Endothelial cell of umbilical vein (primary cell): ENCODE data around the gene TAOK1.

ENCODE experiments used
- CTCF ChIP-seq, 2 donors: IDR thresholded peaks; 1 replicate in 1 of 2; 2 replicates in 1 of 2; pipeline ENCODE4 v1.5.1; 2011; ENCODE audit warnings: low read length in 2 of 2, mild to moderate bottlenecking in 2 of 2, moderate library complexity in 2 of 2, control low read depth in 1 of 2, inconsistent platforms in 1 of 2, low read depth in 1 of 2; ENCODE audit not compliant: insufficient read depth in 1 of 2; ENCODE audit errors: extremely low read depth in 1 of 2
- FOS ChIP-seq: IDR thresholded peaks from 2 replicates; pipeline ENCODE4 v1.6.1; 2011; ENCODE audit warnings: mild to moderate bottlenecking, low read length, moderate library complexity, borderline replicate concordance; ENCODE audit not compliant: insufficient read depth
- JUN ChIP-seq: IDR thresholded peaks from 2 replicates; pipeline ENCODE4 v1.6.1; 2011; ENCODE audit warnings: borderline replicate concordance, low read depth; ENCODE audit not compliant: insufficient read length, insufficient read depth
- MYC ChIP-seq: IDR thresholded peaks from one replicate; pipeline ENCODE4 v1.6.1; 2011; ENCODE audit warnings: mild to moderate bottlenecking, low read depth, low read length
- POLR2A ChIP-seq: IDR thresholded peaks from 2 replicates; pipeline ENCODE4 v1.6.1; 2012; ENCODE audit warnings: low read depth, mild to moderate bottlenecking, control low read depth, low read length
- POLR2AphosphoS5 ChIP-seq: IDR thresholded peaks from 2 replicates; pipeline ENCODE4 v1.6.1; 2012; ENCODE audit warnings: low read depth, mild to moderate bottlenecking, control low read depth, low read length, moderate library complexity; ENCODE audit not compliant: insufficient read depth

- TF ChIP-seq POLR2A (no peak), FOS (no peak), CTCF (IDR thresholded peaks at IDR 0.05; ENCODE audit: extremely low read depth in 1 of 2, insufficient read depth in 1 of 2, low read depth in 1 of 2, low read length in 2 of 2) (no peak), MYC (no peak), POLR2AphosphoS5 (no peak), JUN (no peak)
Observed at GRCh38 chr17:29394761-29395160, 4.6 kb downstream of the TAOK1 start.
